Medulla oblongata (tissue), 1 donor: ENCODE results near the gene ICOSLG.
"Not testable (repeated sequence)": the region's sequence is repeated elsewhere in the genome, so short reads cannot be mapped to it uniquely, and the experiment has no call there.

Experiments
- DNase-seq: peaks from one replicate; pipeline ENCODE4 v3.0.0-alpha.2; 2015; ENCODE audit errors: extremely low spot score

The ICOSLG gene

DNA sequence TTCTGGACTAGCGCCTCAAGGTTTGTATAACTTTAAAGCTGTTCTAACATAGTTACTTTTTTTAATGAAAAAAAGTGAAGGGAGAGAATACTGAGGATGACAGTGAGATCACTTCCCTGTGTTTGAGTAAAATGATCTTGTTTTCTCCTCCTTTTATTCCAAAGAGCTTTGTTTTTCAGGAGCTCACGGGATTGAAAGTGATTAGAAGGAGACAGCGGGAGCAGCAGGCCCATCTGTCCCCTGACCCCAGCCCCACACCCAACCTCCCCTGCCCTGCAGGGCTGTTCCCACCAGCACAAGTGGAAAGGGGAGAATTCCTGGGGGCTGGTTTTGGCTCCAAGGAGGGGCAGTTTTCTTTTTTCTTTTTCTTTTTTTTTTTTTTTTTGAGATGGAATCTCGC is 23.0 kb upstream of the ICOSLG start:
- DNase-seq: no peak

DNA sequence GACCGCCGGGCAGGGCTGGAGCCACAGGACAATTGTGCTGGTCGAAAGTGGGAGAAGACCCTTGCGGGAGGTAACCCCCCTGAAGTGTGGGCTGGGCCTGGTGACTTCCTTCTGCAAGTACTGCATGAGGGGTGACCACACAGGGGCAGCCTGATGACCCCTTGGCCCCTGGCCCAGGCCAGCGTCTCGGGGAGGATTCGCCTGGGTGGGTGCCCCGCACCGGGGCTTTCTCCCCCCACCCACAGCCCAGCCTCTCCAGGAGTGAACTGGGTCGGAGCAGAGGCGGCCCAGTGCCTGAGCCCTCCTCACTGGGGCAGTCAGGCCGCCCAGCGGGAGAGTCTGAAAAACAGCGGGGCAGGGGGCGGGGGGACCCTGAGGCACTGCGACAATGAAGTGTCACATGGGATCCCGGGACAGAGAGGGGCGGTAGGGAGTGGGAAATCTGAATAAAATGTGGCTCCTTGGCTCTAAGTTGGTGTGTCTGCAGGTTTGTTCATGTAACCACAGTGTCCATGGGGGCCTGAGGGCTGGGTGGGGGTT is 22.5 kb upstream of the ICOSLG start:
- no peak for DNase-seq

DNA sequence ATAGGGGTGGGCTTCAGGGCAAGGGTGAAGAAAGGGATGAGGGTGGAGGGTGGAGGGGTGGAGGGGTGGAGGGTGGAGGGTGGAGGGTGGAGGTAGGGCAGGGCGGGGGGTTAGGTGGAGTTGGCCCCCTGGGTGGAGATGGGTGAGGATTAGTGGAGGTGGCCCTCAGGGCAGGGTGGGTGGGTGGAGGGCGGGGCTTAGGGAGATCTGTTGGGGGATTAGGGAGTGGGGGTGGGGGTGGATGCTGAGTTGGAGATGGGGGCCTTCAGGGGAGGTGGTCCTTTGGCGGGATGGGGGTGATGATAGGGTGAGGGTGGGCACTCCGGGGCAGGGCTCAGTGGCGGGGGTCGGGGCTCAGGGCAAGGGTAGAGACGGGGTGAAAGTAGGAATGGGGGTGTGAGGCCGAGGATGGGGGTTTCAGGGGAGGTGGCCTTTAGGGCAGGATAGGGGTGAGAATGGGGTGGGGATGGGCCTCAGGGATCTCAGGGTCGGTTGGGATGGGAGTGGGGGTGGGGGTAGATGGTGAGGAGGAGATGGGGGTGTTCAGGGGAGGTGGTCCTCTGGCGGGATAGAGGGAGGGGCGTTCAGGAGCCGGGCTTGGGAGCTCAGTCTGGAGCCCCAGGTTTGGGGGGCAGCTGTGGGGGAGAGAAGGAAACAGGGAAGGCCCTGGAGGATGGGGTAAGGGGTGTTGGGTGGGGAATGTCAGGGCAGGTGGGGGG is 21.8 kb upstream of the ICOSLG start:
- no peak for DNase-seq

DNA sequence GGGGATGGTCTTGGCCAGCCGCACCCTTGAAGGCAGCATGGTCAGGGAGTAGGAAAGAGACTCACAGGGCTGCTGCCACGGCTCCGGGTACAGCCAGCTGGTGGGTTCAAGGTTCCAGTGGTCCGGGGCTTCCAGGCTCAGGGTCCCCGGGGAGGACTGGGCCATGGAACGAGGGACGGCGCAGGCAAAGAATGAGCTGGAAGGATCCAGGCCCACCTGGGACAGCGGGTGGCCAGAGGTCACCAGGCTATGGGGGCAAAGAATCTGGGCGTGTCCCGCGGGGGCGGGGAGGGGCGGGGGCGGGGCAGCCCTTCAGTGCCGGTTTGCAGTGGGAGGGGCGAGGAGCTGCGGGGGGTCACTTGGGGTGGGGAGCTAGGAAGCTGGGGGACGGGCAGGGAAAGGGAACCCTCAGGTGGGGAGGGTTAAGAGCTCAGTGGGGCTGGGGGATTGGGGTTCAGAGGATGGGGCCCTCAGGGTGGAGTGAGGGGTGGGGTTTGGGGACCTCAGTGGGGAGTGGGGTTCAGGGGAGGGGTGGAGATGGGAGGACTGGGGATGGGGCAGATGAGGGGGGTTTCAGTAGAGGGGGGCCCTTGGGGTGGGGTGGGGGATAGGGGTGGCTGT is 21.0 kb upstream of the ICOSLG start, which contains the start of gene DNMT3L:
TSS of gene DNMT3L (minus strand) at position 223 of the 621 bp plus-strand sequence. CDS start 638 bp downstream, outside the sequence.
- no peak for DNase-seq

DNA sequence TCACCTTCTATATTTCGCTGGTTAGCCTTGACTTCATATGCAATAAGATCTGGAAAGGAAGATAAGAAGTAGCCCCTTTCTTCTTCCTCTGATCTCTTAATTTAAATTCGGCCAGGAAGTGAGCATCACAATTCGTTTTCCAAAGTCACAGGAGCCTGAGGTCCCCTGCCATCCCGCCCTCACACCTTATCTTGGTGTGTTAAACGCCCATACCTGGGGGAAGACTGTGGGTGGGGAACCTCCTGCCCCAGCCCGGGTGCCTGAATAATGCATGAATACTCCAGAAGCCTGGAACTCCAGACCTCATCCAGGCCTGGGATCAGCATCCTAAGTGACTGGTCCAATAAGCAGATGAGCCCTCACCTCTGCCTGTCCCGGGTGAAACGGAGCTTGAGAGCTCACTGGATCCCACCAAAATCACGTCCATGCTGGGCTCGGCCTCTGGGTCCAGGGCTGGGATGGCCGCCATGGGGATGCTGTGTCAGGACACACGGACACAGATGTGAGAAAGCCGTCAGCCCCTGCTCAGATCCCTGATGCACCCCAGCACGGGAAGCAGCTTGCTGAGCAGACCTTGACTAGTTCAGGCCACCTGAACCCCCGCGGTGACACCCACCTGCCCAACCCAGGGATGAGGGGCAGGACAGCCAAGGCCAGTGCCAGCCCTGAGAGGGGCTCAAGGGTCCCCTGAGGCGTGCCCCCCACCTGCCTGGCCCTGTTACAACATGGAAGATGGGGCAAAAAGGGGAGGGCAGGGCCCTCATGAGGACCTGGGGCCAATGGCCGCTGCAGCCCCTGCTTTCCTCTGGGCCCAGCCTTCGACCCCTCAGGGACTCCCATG is 20.3 kb upstream of the ICOSLG start:
- DNase-seq: no peak

DNA sequence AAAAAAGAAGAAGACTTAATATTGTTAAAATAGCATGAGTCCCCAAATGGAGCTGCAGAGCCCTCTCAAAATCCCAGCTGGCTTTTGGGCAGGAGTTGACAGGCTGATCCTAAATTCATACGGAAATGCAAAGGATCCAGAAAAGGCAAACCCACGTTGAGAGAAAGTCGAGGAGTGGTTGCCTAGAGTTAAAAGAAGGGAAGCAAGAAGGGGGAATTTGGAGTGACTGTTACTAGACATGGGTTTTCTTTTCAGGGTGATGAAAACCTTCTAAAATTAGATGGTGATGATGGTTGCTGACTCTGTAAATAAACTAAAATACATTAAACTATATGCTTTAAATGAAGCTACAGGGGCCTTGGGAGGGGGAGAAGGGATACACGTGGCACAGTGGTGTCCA is 19.3 kb upstream of the ICOSLG start:
- DNase-seq: no peak

DNA sequence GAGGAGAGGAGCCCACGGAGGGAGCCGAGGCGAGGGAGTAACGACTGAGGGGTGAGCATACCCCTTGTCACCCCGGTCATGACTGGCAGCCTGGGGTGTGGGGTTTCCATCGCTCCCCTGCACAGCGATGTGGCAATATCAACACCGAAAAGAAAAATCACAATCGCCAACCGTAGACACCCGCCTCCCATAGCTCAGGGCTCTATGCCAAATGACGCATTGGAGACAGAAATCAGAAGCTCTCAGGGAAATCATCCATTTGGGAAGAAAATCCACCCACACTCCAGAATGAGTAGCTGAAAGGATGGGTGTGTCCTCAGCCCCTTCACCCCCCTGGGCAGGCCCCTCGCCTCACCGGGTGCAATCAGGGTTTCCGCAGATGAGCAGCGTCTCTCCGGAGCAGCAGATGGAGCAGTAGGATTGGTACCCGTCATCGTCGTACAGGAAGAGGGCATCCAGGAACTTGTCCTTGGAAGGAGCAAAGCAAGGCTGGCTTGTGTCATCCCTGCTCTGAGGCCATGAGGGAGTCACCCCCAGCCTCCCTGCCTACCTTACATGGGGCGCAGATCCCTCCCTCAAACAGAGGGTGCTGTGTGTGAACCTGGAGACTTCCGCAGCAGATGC is 18.5 kb upstream of the ICOSLG start:
- DNase-seq: no peak

DNA sequence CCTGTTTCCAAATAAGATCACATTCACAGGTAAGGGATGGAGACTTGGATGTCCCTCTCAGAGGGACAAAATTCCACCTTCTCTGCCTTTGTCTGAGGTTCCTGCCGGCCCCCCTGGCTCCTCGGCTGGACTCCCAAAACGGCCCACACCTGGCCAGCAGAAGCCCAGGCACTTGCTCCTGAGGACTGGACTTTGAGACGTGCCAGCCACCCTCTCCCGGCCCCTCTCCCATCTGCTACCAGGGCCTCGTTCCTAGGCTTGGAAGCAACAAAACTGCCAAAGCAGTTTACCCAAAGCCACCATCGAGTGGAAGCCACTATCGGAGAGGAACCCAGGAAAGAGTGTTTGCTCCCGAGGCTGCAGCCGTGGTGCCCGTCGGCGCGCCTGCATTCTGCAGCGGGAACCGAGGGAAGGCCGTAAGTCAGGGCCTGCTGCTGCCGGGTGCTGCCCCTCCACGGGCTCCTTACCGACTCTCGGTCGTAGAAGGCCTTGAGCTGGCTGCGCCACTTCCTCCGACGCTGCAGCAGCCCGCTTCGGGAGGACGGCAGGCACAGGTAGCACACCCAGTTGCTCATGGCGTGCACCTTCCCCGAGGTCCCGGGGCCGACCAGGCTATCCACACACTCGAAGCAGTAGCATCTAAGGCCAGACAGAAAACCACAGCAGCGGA is 17.4 kb upstream of the ICOSLG start:
- no peak for DNase-seq

DNA sequence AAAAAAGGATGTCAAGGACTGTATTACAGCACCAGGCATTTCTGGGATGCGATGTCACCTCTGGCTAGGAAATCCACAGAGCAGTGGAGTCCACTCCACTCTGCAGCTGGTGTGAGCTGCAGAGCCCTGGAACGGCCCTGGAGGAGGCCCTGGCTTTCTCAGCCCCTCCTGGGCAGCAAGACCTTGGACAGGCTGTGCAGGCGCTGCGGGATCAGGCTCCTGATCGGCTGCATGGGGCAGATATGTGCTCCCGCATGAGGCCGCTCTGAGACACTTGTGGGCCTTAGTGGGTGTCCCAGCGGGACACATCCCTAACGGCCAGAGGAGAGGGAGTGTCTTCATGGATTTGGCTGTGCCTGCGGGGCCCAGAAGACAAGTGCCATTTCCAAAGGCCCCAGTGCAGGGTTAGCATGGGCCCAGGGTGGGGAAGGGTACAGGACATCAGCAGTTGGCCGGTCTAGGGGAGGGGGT is 14.8 kb upstream of the ICOSLG start:
- DNase-seq: no peak

DNA sequence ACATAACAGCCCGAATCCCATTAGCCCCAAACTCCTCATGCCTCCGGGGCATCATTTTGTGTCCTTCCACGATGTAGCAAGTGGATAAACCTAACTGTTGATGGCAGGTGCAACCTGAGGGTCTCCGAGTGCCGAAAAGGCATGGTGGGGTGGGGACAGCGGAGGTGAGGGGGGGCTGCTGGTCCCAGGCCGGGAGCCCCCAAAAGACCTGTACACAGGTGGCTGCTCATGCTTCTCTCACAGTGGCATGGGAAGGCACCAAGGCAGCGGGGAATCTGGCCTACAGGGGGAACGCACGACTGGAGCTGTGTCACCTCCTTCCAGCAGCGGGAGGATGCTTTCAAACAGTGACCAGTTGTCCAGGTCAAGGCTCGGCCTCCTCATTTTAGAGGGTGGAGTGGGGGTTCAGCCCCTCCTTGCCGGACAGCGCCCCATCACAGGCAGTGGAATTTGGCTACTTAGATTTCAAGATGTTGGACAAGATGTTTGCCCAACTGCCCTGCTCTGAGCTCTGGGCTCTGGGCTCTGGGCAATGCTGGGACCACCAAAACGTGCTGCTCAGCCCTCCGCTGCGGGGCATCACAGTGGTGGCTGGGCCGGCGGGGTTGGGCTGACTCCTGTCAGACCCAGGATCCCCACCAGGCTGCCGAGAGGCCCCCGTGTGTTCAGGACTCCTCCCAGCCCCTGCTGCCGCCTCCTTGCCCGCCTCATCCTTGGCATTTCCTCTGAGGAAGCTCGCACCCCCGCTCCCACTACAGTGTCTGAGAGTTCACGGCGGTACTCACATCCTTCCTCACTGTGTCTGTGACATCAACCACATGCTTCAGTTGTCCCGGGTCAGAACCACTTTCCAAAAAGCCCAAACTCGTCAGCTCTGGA is 13.3 kb upstream of the ICOSLG start:
- no peak for DNase-seq

DNA sequence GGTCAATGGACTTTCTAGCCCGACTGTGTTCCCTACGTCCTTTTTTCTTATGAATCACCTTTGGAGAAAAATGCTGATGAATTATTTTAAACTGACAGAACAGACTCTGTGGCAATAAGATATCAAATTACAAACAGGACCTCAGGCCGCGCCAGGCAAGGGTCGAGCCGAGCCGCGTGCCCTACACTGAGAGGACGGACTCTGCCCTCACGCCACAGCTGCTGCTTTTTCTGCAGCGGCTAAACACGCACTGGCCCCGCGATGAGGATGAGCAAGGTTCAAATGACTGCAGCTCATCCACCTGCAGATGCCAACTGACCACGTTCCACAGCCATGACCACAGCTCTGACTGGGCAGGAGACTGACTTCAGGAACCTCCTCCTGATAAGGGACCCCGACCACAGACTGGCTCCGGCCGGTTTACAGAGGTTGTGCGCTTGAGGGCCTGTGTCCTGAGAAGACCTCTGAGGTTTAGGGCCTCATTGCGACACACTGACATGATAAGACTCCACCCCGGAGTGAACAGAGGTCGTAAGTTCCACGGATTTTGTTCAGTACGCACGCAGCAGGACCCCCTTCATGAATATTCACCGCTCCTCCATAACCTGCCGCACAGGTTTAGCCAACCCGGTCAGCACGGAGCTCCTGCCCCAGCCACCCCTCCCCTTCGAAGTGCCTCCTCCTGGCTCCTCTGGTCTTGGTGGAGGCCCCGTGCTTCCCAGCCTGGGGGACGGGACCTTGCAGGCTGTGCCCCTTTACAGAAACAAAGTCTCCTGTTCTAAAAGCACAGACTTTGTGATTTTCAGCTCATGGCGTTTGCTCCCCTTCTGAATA is 8.7 kb upstream of the ICOSLG start:
- DNase-seq: not testable (repeated sequence)

DNA sequence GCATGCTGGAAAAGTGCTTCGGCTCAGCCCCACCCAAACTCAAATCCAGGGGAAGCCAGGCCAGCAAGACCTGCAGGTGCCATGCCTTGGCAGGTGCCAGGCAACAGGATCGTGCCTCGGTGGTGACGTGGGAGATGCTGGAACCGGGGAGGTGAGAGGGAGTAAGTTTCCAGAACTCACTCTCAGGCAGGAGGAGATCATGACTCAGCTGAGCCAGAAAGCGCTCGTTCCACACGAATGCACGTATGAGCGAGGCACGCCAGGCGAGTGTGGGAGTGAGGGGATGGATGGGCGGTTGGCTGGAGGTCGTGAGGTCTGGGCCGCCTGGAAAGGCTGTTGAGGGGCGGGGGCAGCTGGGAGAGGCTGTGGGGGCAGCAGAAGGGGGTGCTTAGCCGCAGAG is 7.2 kb upstream of the ICOSLG start:
- not testable (repeated sequence) for DNase-seq

DNA sequence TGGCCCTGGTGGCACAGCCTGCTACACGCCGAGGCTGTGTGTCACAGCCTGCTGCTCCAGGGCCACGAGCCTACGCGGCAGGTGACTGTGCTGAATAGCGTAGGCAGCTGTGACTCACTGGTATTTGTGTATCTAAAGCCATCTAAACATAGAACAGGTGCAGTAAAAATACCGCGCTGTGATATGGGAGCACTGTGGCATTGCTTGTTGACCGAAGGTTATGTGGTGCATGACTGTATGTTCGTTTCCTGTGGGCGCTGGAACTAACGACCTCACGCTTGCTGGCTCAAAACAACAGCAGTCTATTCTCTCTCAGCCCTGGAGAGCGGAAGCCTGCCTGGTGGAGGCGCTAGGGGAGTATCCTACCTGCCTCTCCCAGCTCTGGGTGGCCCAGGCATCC is 3.2 kb upstream of the ICOSLG start:
- not testable (repeated sequence) for DNase-seq

DNA sequence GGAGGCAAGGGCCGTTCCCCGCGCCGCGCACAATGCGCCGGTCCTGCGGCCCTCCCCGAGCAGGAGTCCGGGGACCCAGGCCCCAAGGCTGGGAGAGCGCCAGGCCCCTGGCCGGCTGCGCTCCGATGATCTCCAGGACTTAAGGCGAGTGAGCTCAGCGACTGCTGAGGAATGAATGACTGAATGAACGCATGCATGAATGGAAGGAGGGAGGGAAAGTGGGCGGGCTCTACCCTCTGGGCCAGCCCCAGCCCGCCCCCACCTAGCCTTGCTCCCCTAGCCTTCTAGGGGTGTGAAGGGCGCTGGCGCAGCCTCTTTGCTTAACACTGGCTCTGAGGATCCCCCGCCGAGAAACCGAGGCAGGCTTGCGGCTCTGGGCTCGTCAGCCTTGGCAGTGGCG is 538 bp upstream of the ICOSLG start:
- DNase-seq: not testable (repeated sequence)

DNA sequence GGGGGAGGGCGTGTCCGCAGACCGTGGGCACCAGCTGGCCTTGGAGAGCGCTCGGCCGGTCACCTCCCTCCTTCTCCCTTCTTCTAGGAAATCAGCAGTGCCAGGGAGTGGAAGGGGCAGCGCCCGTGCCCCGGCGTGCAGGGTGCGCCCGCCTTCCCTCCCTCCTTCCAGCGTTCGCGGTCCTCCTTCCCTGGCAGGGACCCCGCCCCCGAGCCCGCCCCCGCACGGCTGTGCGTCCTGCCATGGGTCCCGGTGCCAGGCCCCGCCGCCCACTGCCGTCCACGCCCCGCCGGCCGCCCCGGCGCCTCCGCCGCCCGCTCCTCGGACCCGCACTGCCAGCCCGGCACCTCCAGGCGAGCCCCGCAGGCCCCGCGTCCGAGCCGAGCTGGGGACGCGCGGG is 390 bp downstream of the ICOSLG start:
- DNase-seq: not testable (repeated sequence)

DNA sequence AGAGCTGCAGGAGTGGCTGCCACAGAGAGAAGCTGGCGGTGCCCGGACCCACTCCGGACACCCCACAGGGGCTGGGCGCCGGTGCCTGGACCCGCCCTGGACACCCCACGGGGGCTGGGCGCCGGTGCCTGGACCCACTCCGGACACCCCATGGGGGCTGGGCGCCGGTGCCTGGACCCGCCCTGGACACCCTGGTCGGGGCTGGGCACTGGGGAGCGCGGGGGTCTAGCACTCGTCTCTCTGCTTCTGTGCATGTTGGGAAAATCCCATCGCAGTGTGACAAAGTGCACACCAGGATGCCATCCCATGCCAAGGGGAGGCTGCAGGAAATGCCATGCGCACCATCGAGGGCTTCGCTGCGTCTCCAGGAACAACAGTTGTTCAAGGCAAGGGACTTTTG is 11.2 kb downstream of the ICOSLG start:
- not testable (repeated sequence) for DNase-seq

DNA sequence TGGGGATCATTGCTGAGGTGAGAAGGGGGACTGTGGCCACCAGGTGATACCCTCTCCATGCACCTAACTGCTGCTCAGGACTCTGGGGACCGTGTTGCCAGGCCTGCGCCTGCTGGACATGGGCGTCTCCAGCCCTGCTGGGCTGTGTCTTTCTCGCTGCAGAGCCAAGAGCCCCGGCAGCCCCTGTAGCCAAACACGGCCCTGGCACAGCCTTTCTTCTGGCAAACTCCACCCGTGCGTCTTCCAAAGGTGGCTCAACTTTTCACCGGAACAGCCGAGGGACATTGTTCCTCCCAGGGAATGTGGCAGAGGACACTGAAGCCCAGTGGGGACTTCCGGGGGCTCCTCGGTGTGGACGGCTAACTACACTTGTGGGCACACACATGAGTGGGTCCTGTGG is 12.6 kb downstream of the ICOSLG start:
- DNase-seq: not testable (repeated sequence)

DNA sequence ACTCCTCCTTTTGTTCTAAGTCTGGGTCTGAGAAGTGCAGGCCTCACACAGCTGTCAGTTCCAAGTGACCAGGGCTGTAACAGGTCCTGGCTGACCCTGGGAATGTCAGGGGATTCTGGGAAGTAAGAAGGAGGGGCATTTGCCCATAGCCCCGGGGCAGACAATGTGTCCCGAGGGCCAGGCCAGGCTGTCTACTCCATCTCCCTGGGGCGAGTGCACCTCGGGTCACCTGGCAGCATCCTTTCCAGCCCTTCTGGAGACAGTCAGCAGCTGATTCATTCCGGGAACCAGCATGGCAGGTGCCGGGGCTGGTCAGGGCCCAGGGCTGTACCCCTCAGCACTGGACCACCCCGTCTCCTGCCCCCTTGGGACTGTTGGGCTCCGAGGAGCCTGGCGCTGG is 13.1 kb downstream of the ICOSLG start:
- not testable (repeated sequence) for DNase-seq

DNA sequence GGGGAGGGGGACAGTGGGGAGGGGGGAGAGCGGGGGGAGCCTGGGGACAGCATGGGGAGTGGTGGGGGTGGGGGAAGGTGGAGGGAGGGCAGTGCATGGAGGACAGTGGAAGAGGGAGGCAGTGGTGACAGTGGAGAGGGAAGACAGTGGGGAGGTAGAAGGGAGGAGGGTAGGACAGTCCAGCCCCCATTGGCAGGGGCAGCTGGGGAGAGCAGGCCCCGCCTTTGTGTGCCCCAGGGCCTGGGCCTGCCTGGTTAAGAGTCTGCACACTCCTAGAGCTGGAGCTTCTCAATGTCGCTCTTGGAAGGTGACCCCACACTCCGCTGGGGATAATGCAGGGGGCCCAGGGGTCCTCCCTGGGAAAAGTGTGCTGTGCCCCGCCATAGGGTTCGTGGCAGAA is 15.1 kb downstream of the ICOSLG start:
- DNase-seq: not testable (repeated sequence)
